GM19043 (cell line): ENCODE results near the gene MLC1.

ENCODE experiments used
- ATAC-seq: cut with Tn5 transposase; IDR thresholded peaks from one replicate; pipeline ENCODE4 v1.9.1; 2021; ENCODE audit warnings: low read depth; ENCODE audit not compliant: unreplicated experiment

MLC1 gene

DNA sequence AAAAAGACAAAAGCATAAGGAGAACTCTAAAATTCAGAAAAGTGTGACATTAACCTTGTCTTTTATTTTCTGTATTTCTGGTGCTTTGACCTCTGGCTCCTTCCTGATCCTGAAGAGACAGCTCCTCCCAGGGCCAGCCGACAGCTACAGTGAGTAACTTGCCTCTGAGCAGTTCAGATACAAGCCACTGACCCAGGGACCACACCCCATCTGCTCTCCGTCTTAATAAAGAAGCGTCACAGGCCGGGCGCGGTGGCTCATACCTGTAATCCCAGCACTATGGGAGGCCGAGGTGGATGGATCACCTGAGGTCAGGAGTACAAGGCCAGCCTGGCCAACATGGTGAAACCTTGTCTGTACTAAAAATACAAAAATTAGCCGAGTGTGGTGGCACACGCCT is 6.5 kb downstream of the MLC1 start:
- ATAC-seq = no peak

- no peak for ATAC-seq
Measured at GRCh38 chr22:50078246-50078645, 7.0 kb downstream of the MLC1 start.

DNA sequence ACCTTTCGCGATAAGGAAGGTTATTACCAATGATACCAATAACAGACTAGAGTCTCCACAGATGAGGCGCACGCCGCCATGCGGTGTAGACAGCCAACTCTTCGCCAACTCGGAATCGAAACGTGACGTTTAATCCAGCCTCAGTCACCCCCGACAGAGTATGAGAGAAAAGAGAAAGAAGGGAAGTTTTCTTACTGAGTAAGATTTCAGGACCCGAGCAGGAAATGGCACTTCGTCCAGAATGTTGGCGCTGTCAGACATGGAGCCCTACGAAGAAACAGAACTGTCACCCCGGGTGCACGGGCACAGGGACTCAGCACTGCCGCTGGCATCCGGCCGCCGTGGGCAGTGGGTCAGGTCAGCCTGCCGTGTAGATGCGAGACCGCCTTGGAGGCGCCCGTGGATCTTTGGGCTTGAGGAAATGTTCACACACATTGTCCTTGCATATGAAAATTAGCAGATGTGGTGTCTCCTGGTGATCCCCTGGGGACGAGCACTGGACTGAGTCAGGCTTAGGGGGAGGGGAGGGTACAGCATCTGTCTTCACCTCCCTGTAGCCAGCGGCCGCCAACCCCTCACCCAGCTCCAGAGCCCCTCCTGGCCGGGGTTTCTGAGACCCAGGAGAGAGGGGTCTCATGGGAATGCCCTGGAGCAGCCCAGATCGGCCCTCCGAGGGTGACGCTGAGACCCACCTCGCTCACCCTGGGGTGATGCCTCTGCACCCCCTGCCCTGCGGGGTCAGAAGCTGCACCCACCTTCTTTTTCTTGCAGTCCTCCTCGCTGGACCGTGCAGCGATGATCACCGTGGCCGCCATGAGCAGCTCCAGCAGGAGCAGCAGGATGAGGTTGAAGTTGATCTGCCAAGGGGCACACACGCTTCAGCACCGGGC is 8.3 kb downstream of the MLC1 start:
- ATAC-seq = no peak

DNA sequence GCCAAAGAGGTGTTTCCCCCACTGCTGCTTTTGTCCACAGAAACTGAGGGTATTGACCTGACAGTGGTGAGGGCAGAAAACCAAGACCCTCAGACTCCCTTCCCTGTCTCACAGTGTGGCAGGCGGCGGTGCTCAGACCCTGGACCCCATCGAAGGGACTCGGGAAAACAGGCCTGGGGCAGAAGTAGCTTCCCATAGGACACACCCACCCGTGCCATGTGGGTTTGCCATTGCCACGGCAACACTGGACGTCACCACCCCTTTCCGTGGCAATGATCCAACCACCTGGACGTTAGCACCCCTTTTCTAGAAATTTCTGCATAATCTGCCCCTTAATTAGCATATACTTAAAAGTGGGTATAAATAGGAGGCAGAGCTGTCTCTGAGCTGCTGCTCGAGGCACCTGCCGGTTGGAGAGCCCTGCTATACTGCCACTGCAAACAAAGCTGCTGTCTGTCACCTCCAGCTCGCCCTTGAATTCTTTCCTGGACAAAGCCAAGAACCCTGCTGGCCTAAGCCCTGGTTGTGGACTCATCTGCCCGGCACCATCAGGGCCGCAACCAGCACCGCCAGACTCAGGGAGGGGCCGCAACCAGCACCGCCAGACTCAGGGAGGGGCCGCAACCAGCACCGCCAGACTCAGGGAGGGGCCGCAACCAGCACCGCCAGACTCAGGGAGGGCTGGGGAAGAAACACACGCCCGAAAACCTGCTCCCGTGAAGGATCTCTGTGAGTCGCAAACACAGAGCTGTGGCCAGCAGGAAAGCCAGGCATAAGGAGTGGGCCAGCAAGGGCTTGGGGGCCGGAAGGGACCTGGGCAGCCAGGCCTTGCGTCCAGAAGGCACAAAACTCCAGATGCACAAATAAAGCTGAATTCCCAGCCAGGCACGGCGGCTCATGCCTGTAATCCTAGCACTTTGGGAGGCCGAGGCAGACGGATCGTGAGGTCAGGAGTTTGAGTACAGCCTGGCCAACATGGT is 10.4 kb downstream of the MLC1 start:
- ATAC-seq = no peak

DNA sequence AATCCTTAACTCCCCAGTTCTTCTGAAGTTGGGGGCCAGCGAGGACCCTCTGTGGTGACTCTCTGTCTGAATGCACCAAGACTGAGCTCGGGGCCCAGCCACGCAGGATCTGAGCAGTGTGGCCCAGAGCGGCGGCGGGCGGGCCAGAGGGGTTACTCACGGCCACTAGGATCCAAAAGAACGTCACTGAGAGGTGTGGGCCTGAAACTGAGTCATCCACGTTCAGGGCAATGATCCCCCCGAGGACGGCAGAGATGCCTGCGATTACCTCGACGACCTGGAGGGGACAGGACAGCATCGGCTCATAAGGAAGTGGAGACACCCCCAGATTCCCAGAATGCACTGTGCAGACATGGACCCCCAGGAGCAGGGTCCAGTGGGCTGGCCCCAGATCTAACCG is 11.2 kb downstream of the MLC1 start:
- ATAC-seq = no peak

DNA sequence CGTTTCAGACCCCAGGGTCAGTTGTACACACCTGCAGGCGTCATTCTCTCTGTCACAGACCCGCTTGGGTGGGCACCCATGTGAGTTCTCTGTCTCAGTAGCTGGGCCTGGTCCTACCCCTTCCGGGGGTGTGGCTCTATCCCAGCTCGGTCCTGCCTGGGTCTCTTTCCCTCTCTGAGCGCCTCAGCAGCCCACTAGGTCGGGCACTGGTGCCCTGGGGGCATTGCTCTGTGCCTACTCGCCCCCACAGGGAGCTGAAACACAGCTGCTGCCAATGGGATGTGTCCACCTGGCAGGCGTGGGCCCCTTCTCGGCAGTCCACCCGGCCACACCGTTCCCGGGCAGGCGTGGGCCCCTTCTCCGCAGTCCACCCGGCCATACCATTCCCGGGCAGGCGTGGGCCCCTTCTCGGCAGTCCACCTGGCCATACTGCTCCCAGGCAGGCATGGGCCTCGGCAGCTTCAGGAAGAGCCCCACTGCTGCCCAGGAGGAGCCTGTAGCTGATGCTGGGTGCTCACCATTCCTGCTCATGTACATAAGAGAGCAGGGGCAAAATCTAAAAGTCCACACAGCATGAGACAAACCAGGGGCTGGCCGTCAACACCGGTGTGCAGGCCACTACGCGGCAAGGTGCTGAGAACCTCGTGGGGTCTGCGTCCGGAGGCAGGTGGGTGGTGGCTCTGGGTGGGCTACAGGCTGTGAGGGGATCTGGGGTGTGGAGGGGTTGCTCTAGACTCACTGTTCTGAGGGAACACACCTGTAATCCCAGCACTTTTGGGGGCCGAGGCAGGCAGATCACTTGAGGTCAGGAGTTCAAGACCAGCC is 12.3 kb downstream of the MLC1 start:
- ATAC-seq = no peak

DNA sequence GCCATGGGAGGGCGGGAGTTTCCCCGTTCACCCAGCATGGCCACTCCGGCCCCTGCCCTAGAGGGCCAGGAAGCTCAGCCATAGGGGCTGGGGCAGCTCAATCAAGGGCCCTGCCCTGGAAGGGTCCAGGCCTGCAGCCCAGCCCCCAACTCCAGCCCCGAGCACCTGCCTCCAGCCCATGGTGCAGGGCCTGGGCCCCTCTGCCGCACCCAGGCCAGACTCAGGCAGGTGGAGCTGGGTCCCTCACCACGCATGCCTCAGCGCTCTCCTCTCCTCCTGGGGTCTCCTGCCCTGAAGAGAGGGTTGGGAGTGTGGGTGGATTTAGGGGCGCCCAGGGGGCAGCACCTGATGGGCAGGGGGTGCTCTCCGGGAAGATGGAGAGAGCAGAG is 13.1 kb downstream of the MLC1 start:
- ATAC-seq = no peak

DNA sequence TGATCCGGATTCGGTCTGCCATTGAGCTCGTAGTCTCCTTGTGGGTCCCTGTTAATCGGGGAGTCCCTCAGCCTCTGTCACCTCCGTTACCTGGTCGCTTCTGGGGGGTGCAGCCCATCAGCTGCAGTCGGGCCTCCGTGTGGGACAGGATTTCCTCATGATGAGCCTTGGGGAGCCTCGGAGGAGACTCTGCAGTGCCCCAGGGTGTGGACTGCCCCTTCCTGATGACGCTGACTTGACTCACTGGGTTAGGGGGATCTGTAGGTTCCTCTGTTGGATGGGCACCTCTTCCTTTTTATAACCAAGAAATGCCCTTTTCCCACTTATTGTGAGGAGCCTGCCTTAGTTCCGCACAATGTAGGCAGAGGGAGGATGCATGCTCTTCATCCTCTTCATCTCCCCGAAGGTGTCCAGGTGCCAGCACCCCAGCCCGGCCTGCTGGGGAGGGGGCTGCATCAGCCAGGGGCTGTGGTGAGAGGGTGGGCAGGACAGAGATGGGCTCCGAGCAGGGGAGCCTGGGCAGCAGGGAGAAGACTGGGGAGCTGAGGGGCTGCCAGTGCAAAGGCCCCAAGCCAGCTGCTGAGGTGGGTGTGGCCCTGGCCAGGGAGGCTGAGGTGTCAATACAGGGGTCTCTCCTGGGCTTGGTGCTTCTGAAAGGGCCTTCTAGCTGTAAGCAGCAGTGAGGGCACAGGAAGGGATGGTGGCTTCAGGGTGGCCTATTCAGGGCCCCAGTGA is 13.6 kb downstream of the MLC1 start:
- ATAC-seq = no peak

GRCh38 chr22:50070366-50070765 is 14.9 kb downstream of the MLC1 start:
- ATAC-seq = no peak

DNA sequence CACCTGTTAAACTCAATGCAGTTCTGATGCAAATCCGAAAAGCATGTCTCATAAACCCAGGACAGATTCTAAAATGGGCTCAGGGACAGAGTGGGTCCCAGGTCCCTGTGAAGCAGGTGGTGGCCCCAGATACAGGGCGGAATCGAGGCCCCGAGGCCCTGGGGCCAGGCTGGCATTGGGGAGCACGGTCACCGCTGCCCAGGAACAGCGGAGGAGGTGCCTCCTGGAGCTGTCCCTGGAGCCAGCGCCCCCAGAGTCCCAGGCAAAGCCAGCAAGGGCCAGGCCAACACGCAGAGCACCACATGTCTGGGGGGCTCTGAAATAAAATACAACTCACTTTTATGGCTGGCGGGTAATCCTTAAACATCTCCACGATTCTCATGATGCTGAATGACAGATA is 17.1 kb downstream of the MLC1 start:
- ATAC-seq = no peak

GRCh38 chr22:50067244-50067643 is 18.0 kb downstream of the MLC1 start:
- no peak for ATAC-seq

DNA sequence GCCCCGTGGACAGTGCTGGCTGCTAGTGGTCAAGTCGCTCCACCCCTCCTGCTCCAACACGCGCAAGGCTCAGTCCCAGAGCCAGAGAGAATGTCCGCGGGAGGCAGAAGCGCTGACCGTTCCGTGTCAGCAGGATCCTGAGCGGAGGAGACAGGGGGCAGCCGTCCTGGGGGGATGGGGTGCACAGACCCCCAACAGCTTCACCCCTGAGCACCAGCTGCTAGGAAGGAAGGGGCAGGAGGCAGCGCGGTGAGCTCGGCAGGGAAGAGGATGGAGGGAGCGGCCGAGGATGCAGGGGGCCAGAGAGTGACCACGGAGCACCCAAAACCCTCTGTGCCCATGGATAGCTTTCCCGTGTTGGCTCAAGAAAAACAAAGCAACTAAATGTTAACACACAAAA is 20.8 kb downstream of the MLC1 start:
- ATAC-seq = no peak

DNA sequence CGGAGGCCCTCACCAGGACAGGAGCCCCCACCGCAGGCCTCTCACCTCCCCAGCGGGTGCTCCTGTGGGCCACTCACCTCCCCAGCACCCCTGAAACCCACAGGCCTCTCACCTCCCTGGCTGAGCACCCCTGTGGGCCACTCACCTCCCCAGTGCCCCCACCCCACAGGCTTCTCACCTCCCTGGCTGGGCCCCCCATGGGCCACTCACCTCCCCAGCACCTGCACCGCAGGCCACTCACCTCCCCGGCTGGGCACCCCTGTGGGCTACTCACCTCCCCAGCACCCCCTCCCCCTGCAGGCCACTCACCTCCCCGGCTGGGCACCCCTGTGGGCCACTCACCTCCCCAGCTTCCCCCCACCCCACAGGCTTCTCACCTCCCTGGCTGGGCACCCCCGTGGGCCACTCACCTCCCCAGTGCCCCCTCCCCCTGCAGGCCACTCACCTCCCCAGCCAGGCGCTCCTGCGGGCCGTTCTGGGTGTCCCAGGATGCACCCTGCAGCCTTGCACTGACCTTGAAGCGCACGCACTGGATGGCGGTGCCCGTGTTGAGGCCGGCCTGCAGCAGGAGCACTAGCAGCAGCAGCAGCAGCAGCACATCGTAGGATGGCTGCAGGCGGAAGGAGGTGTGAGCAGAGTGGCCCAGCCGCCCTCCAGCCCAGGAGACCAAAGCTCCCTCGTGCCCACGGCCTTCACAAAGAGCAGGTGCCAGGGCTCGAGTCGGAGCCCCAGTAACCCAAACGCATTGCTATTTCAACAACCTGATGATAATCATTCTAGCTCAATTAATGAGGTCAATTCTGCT is 21.4 kb downstream of the MLC1 start:
- no peak for ATAC-seq

DNA sequence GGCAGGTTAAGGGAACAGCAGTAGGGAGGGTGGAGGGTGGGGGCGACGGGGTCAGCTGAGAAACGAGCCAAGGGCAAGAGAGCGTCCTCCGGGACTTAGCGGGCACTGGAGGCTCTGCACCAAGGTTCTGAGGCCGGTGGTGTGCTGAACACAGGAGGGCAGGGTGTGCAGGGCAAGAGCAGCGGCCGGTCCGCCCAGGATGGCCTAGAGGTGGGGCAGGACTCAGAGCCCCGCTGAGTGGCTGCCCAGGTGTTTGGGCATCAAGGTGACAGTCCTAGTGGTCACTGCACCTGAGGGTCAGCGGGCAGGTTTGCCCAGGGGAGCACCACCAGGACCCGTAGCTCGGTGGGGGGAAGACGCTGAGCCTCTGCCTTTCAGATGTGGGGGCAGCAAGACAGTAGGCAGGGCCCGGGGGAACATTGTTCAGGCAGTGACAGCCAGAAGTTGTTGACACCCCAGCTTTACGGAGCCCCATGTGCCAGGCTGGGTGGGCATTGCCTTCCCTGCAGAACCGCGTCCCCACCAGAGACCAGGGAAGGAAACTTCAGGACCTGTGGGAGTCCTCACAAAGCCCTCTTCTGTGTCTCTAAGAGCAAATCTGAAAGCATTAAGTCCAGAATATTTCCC is 22.6 kb downstream of the MLC1 start:
- no peak for ATAC-seq

DNA sequence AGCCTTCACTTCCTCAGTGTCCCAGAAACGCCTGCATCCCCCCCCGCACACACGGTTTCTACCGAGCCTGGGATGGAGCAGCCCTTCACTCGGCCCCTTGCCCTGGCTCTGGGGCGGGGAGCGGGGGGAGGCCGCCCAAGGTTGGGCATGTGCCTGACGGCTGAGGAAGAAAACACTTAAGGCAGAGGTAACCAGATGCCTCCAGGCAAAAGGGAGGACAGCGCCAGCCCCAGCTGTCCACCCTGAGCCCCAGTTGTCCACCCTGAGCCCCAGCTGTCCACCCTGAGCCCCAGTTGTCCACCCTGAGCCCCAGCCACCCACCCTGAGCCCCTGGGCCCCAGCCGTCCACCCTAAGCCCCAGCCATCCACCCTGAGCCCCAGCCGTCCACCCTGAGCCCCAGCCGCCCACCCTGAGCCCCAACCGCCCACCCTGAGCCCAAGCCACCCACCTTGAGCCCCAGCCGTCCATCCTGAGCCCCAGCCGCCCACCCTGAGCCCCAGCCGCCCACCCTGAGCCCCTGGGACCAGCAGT is 23.3 kb downstream of the MLC1 start:
- ATAC-seq = no peak

- ATAC-seq = no peak
Measured at GRCh38 chr22:50061141-50061823, 23.9 kb downstream of the MLC1 start.

GRCh38 chr22:50060441-50061140 is 24.6 kb downstream of the MLC1 start:
- ATAC-seq = no peak
